Naive thymus-derived CD4-positive, alpha-beta T cell (primary cell): ENCODE data around the gene GDPD2. TPM values are rescaled to one million over a fixed set of nuclear protein-coding genes. Genes with fewer than 3 reads are reported as not detected.
"Not testable (repeated sequence)": the region's sequence is repeated elsewhere in the genome, so short reads cannot be mapped to it uniquely, and the experiment has no call there.

ENCODE experiments used
- ATAC-seq: fragments of 150-1000 bp; cut with Tn5 transposase; 2 replicates; pipeline ENCODE4 v1.10.0; 2021; ENCODE audit warnings: mild to moderate bottlenecking, moderate library complexity
- CTCF ChIA-PET: fragments of 350-600 bp; sonication (Branson Sonifier 250); formaldehyde crosslinking; loops from one replicate; lab custom pipeline; 2021; ENCODE audit warnings: antibody characterized with exemption; lab: Charles Lee
- POLR2A ChIA-PET: fragments of 350-600 bp; sonication (Branson Sonifier 250); formaldehyde crosslinking; loops from one replicate; lab custom pipeline; 2021; ENCODE audit warnings: antibody characterized with exemption, inconsistent platforms; lab: Charles Lee
- DNase-seq, 9 donors: peaks; one replicate each; pipeline versions ENCODE4 v3.0.0 to v3.0.0-alpha.2; 2020 to 2022; ENCODE audit warnings: mixed read lengths in 1 of 9
- H3K27ac ChIP-seq: one replicate; pipeline ENCODE4 v1.7.0; 2013; ENCODE audit warnings: mild to moderate bottlenecking, low read depth, low read length, moderate library complexity
- H3K27me3 ChIP-seq, 2 donors: one replicate each; pipeline ENCODE4 v1.7.0; 2013; ENCODE audit warnings: low read length in 2 of 2, mild to moderate bottlenecking in 2 of 2, moderate library complexity in 2 of 2; ENCODE audit not compliant: control insufficient read depth in 2 of 2, insufficient read depth in 2 of 2
- H3K36me3 ChIP-seq, 3 experiments: 1 replicate in 2 of 3; 2 replicates in 1 of 3; pipeline ENCODE4 v1.7.0; 2013; ENCODE audit warnings: low read length in 3 of 3, mild to moderate bottlenecking in 3 of 3, moderate library complexity in 1 of 3; ENCODE audit not compliant: insufficient read depth in 3 of 3, control insufficient read depth in 2 of 3
- H3K4me1 ChIP-seq, 2 donors: one replicate each; pipeline ENCODE4 v1.7.0; 2013; ENCODE audit warnings: low read length in 2 of 2, mild to moderate bottlenecking in 2 of 2, moderate library complexity in 1 of 2; ENCODE audit not compliant: control insufficient read depth in 2 of 2, insufficient read depth in 2 of 2
- H3K4me3 ChIP-seq: 2 replicates; pipeline ENCODE4 v1.7.0; 2013; ENCODE audit warnings: mild to moderate bottlenecking, low read length
- H3K9me3 ChIP-seq, 3 experiments: 1 replicate in 2 of 3; 2 replicates in 1 of 3; pipeline ENCODE4 v1.7.0; 2013; ENCODE audit warnings: low read length in 3 of 3; ENCODE audit not compliant: control insufficient read depth in 2 of 3
- H3K27ac Mint-ChIP-seq, 9 donors: one replicate each; pipeline ENCODE4 v1.8.0; 2020 to 2022; ENCODE audit warnings: mixed read lengths in 9 of 9, mild to moderate bottlenecking in 8 of 9, moderate library complexity in 5 of 9, inconsistent platforms in 2 of 9
- H3K27me3 Mint-ChIP-seq, 5 donors: one replicate each; pipeline ENCODE4 v1.8.0; 2021 to 2022; ENCODE audit warnings: mixed read lengths in 5 of 5, mild to moderate bottlenecking in 1 of 5
- H3K36me3 Mint-ChIP-seq, 5 donors: one replicate each; pipeline ENCODE4 v1.8.0; 2020 to 2022; ENCODE audit warnings: mixed read lengths in 5 of 5, mild to moderate bottlenecking in 3 of 5, inconsistent platforms in 1 of 5
- H3K4me1 Mint-ChIP-seq, 7 donors: one replicate each; pipeline ENCODE4 v1.8.0; 2020 to 2022; ENCODE audit warnings: mixed read lengths in 7 of 7, mild to moderate bottlenecking in 3 of 7, inconsistent platforms in 1 of 7
- H3K4me3 Mint-ChIP-seq, 10 donors: one replicate each; pipeline ENCODE4 v1.8.0; 2020 to 2022; ENCODE audit warnings: mild to moderate bottlenecking in 10 of 10, mixed read lengths in 10 of 10, moderate library complexity in 6 of 10, inconsistent platforms in 2 of 10
- H3K9me3 Mint-ChIP-seq, 11 donors: one replicate each; pipeline ENCODE4 v1.8.0; 2020 to 2022; ENCODE audit warnings: mixed read lengths in 11 of 11, mild to moderate bottlenecking in 4 of 11, inconsistent platforms in 1 of 11, moderate library complexity in 1 of 11
- intact Hi-C, 2 donors: fragments of 100-400 bp; cut with micrococcal nuclease; formaldehyde crosslinking; loops; one replicate each; pipeline ENCODE4 v1.15.1; 2023
- polyA plus RNA-seq, 2 donors: library from polyadenylated mRNA; unstranded; fragments of 300-500 nt; fragmentation: Illumina TruSeq; gene quantifications; one replicate each; pipeline ENCODE4 v1.2.3, GENCODE V29; 2021
- total RNA-seq, 6 experiments: library from RNA in 5 of 6; stranded (reverse) in 5 of 6; gene quantifications; 1 replicate in 5 of 6; 2 replicates in 1 of 6; pipeline ENCODE4 v1.2.3 and lab custom pipeline; 2021 to 2026

Gene GDPD2
- under 1 TPM in 1 of 5 experiments, not detected in 4; 0.29 TPM for total RNA-seq
- polyA plus RNA-seq = not detected
- total RNA-seq (lab: John Stamatoyannopoulos, UW) = not detected

- Mint-ChIP-seq H3K36me3 (no peaks in the 10 kb centered on the region), H3K9me3 (no peaks in the 10 kb centered on the region), H3K4me1 (peaks cover 0 to 4% (median 0%) of the 10 kb centered on the region in 7 donors), H3K4me3 (no peak within 1 kb of the TSS), H3K27me3 (no peaks in the 10 kb centered on the region), H3K27ac (no peak within 1 kb of the TSS)
- ATAC-seq = no peak
- Histone ChIP-seq H3K27ac (no peak within 1 kb of the TSS), H3K4me3 (no peak within 1 kb of the TSS), H3K27me3 (no peaks in the 10 kb centered on the region), H3K9me3 (no peaks in the 10 kb centered on the region), H3K4me1 (no peaks in the 10 kb centered on the region), H3K36me3 (no peaks in the 10 kb centered on the region)
- POLR2A ChIA-PET = no interaction called here
- intact Hi-C loops = no loop called here
- CTCF ChIA-PET = interaction anchor here (0.7 kb wide), 1 partner anchor 45 kb away, joined by 3 read pairs; no protein-coding TSS in a partner anchor
- no peak for DNase-seq
These were observed at the start of gene GDPD2 for GRCh38 chrX:70422851-70423341. Gene GDPD2 (plus strand): TSS chrX:70423314. CDS start chrX:70424985, 1,671 bp downstream.

GRCh38 chrX:70386235-70386634 is 36.9 kb upstream of the GDPD2 start:
- Mint-ChIP-seq H3K4me3 (peak overlapping the region in 1 of 10 donors; percentile 14), H3K27me3 (no peaks in the 10 kb centered on the region), H3K36me3 (peaks cover 0 to 40% (median 0%) of the 10 kb centered on the region in 5 donors), H3K4me1 (peaks cover 0 to 10% (median 0%) of the 10 kb centered on the region in 7 donors), H3K9me3 (no peaks in the 10 kb centered on the region), H3K27ac (peak overlapping the region in 1 of 9 donors; percentile 38)
- Histone ChIP-seq H3K9me3 (no peaks in the 10 kb centered on the region), H3K4me1 (no peaks in the 10 kb centered on the region), H3K36me3 (no peaks in the 10 kb centered on the region), H3K27ac (no peak overlapping the region), H3K27me3 (no peaks in the 10 kb centered on the region), H3K4me3 (no peak overlapping the region)
- POLR2A ChIA-PET = interaction anchor here (0.6 kb wide), 1 partner anchor 36 kb away, joined by 3 read pairs; no protein-coding TSS in a partner anchor
- intact Hi-C loops = no loop called here
- CTCF ChIA-PET = no interaction called here
- ATAC-seq = no peak
- no peak for DNase-seq

- peak in 7 of 9 donors; percentile 33 to 69 (median 63) for DNase-seq
- H3K4me1 Mint-ChIP-seq = peaks cover 0 to 14% (median 12%) of the 10 kb centered on the region in 7 donors
These were observed 24.2 kb upstream of the GDPD2 start for GRCh38 chrX:70398899-70399298.

GRCh38 chrX:70400181-70400580 is 22.9 kb upstream of the GDPD2 start:
- POLR2A ChIA-PET, DNase-seq, H3K9me3 ChIP-seq, H3K27me3 ChIP-seq, CTCF ChIA-PET, H3K4me1 ChIP-seq, ATAC-seq, H3K4me3 Mint-ChIP-seq, H3K27me3 Mint-ChIP-seq, intact Hi-C loops, H3K4me3 ChIP-seq, H3K9me3 Mint-ChIP-seq, H3K27ac ChIP-seq, H3K36me3 ChIP-seq: not testable (repeated sequence)
- peaks cover 0 to 14% (median 0%) of the 10 kb centered on the region in 5 donors for H3K36me3 Mint-ChIP-seq
- H3K27ac Mint-ChIP-seq = peak overlapping the region in 2 of 9 donors; percentile 16 to 37
- peaks cover 0 to 14% (median 12%) of the 10 kb centered on the region in 7 donors for H3K4me1 Mint-ChIP-seq

More at GRCh38 chrX:70398899-70399298, 24.2 kb upstream of the GDPD2 start:
- peak; percentile 95 for ATAC-seq
- POLR2A ChIA-PET = interaction anchor here (1.2 kb wide), 1 partner anchor 109 kb away, joined by 6 read pairs; the partner anchor contains the start of genes KIF4A and PDZD11
- Histone ChIP-seq H3K4me3 (no peak overlapping the region), H3K27me3 (no peaks in the 10 kb centered on the region), H3K4me1 (no peaks in the 10 kb centered on the region), H3K9me3 (no peaks in the 10 kb centered on the region), H3K27ac (peak overlapping the region; percentile 39), H3K36me3 (no peaks in the 10 kb centered on the region)
- no peaks in the 10 kb centered on the region for H3K9me3 Mint-ChIP-seq
- H3K27me3 Mint-ChIP-seq = no peaks in the 10 kb centered on the region
- CTCF ChIA-PET = interaction anchor here (1.1 kb wide), 1 partner anchor 35 kb away, joined by 3 read pairs; no protein-coding TSS in a partner anchor
- H3K27ac Mint-ChIP-seq = peak overlapping the region; percentile 86 to 98 (median 92)
- peak overlapping the region in 8 of 10 donors; percentile 42 to 74 (median 59) for H3K4me3 Mint-ChIP-seq
- peaks cover 0 to 15% (median 0%) of the 10 kb centered on the region in 5 donors for H3K36me3 Mint-ChIP-seq
- intact Hi-C loops = loop anchor here in 1 of 2 donors (2.0 kb wide), 1 partner anchor 36 kb away; no protein-coding TSS in a partner anchor

- no peaks in the 10 kb centered on the region for H3K27me3 Mint-ChIP-seq
- ATAC-seq = no peak
- no peaks in the 10 kb centered on the region for H3K4me1 ChIP-seq
- intact Hi-C loops = no loop called here
- H3K9me3 ChIP-seq = no peaks in the 10 kb centered on the region
- ChIA-PET CTCF (no interaction called here), POLR2A (no interaction called here)
- peaks cover 0 to 14% (median 10%) of the 10 kb centered on the region in 7 donors for H3K4me1 Mint-ChIP-seq
- no peak overlapping the region for H3K4me3 Mint-ChIP-seq
- peaks cover 0 to 6% (median 0%) of the 10 kb centered on the region in 5 donors for H3K36me3 Mint-ChIP-seq
- no peak overlapping the region for H3K27ac ChIP-seq
- no peak overlapping the region for H3K4me3 ChIP-seq
- no peak for DNase-seq
- H3K27ac Mint-ChIP-seq = peak overlapping the region in 1 of 9 donors; percentile 24
- no peaks in the 10 kb centered on the region for H3K36me3 ChIP-seq
- no peaks in the 10 kb centered on the region for H3K27me3 ChIP-seq
- H3K9me3 Mint-ChIP-seq = no peaks in the 10 kb centered on the region
These were observed 20.4 kb upstream of the GDPD2 start for GRCh38 chrX:70402721-70403120.

- intact Hi-C loops = no loop called here
- Mint-ChIP-seq H3K4me1 (no peaks in the 10 kb centered on the region), H3K4me3 (no peak overlapping the region), H3K36me3 (peaks cover 0 to 9% (median 0%) of the 10 kb centered on the region in 5 donors), H3K27me3 (no peaks in the 10 kb centered on the region), H3K9me3 (no peaks in the 10 kb centered on the region), H3K27ac (no peak overlapping the region)
- ChIA-PET POLR2A (no interaction called here), CTCF (interaction anchor here (1.5 kb wide), 1 partner anchor 30 kb away, joined by 4 read pairs; no protein-coding TSS in a partner anchor)
- ATAC-seq = no peak
- Histone ChIP-seq H3K4me3 (no peak overlapping the region), H3K36me3 (no peaks in the 10 kb centered on the region), H3K9me3 (no peaks in the 10 kb centered on the region), H3K27ac (no peak overlapping the region), H3K27me3 (no peaks in the 10 kb centered on the region), H3K4me1 (no peaks in the 10 kb centered on the region)
- DNase-seq = no peak
These were observed 18.1 kb upstream of the GDPD2 start for GRCh38 chrX:70405003-70405402.
